IMR-90 (cell line): ENCODE data around the gene PDCD2. TPM values are rescaled to one million over a fixed set of nuclear protein-coding genes. Genes with fewer than 3 reads are reported as not detected.

ENCODE experiments used
- ATAC-seq: fragments of 200-7000 bp; cut with Tn5 transposase; 2 replicates; pipeline ENCODE4 v1.9.1; 2020; ENCODE audit warnings: low read depth, mild to moderate bottlenecking, moderate library complexity
- BruUV-seq: library from RNA; stranded (reverse); fragments of 400-500 nt; replicated peaks from 2 replicates; lab custom pipeline; 2021; lab: Mats Ljungman, UMichigan
- CTCF ChIA-PET: fragments of 300-600 bp; formaldehyde crosslinking; extraction: SDS; loops from one replicate; lab custom pipeline; 2021; ENCODE audit warnings: antibody characterized with exemption; lab: Yijun Ruan, JAX
- POLR2A ChIA-PET: fragments of 300-600 bp; sonication (Branson Sonifier 250); formaldehyde crosslinking; loops from one replicate; lab custom pipeline; 2022; ENCODE audit warnings: antibody characterized with exemption; ENCODE audit not compliant: unreplicated experiment; lab: Charles Lee
- DNase-seq: peaks from one replicate; pipeline ENCODE4 v3.0.0; 2013
- H2AFZ ChIP-seq: replicated peaks from 2 replicates; pipeline ENCODE3; 2013; ENCODE audit warnings: low read length, mild to moderate bottlenecking; ENCODE audit not compliant: poor library complexity
- H2AK5ac ChIP-seq: 2 replicates; pipeline ENCODE4 v1.6.1; 2013; ENCODE audit warnings: low read depth, low read length, inconsistent platforms
- H2AK9ac ChIP-seq: replicated peaks from 2 replicates; pipeline ENCODE3; 2013; ENCODE audit warnings: mild to moderate bottlenecking, low read depth, low read length, moderate library complexity; ENCODE audit not compliant: poor library complexity
- H2BK120ac ChIP-seq: 2 replicates; pipeline ENCODE4 v1.6.1; 2013; ENCODE audit warnings: low read depth, low read length, inconsistent platforms
- H2BK15ac ChIP-seq: 3 replicates; pipeline ENCODE4 v1.6.1; 2013; ENCODE audit warnings: low read depth, low read length, inconsistent platforms
- H2BK20ac ChIP-seq: 2 replicates; pipeline ENCODE4 v1.6.1; 2013; ENCODE audit warnings: low read depth, mild to moderate bottlenecking, inconsistent platforms, low read length, moderate library complexity
- H2BK5ac ChIP-seq: 2 replicates; pipeline ENCODE4 v1.6.1; 2013; ENCODE audit warnings: mild to moderate bottlenecking, low read depth, low read length, inconsistent platforms; ENCODE audit not compliant: poor library complexity, severe bottlenecking
- H3K14ac ChIP-seq: replicated peaks from 2 replicates; pipeline ENCODE4 v1.6.1; 2013; ENCODE audit warnings: low read depth, low read length, inconsistent platforms
- H3K18ac ChIP-seq: 2 replicates; pipeline ENCODE4 v1.6.1; 2013; ENCODE audit warnings: low read depth, low read length, control low read depth
- H3K23ac ChIP-seq: 2 replicates; pipeline ENCODE4 v1.6.1; 2013; ENCODE audit warnings: low read depth, low read length, inconsistent platforms
- H3K27ac ChIP-seq: 2 replicates; pipeline ENCODE4 v1.5.1; 2013; ENCODE audit warnings: mild to moderate bottlenecking, control low read depth, low read length; ENCODE audit not compliant: insufficient read depth
- H3K27me3 ChIP-seq: 2 replicates; pipeline ENCODE4 v1.6.1; 2013; ENCODE audit warnings: low read length; ENCODE audit not compliant: control insufficient read depth, insufficient read depth
- H3K36me3 ChIP-seq: 2 replicates; pipeline ENCODE4 v1.6.1; 2013; ENCODE audit warnings: low read length, mixed read lengths; ENCODE audit not compliant: control insufficient read depth, insufficient read depth
- H3K4ac ChIP-seq: 2 replicates; pipeline ENCODE4 v1.6.1; 2013; ENCODE audit warnings: low read depth, low read length, inconsistent platforms
- H3K4me1 ChIP-seq: 2 replicates; pipeline ENCODE4 v1.6.1; 2013; ENCODE audit warnings: low read length, mixed read lengths; ENCODE audit not compliant: control insufficient read depth, insufficient read depth
- H3K4me2 ChIP-seq: 2 replicates; pipeline ENCODE4 v1.6.1; 2013; ENCODE audit warnings: low read depth, mild to moderate bottlenecking, control low read depth, low read length, moderate library complexity
- H3K4me3 ChIP-seq: 2 replicates; pipeline ENCODE4 v1.5.1; 2013; ENCODE audit warnings: low read depth, mild to moderate bottlenecking, control low read depth, low read length, moderate library complexity; ENCODE audit not compliant: insufficient read depth
- H3K56ac ChIP-seq: 2 replicates; pipeline ENCODE4 v1.6.1; 2013; ENCODE audit warnings: low read length, inconsistent platforms; ENCODE audit not compliant: insufficient read depth; ENCODE audit errors: extremely low read depth
- H3K79me1 ChIP-seq, 2 experiments: 2 replicates each; pipeline ENCODE4 v1.6.1; 2013; ENCODE audit warnings: low read length in 2 of 2, inconsistent platforms in 1 of 2, low read depth in 1 of 2
- H3K9ac ChIP-seq: 2 replicates; pipeline ENCODE4 v1.6.1; 2013; ENCODE audit warnings: low read depth, low read length, control low read depth
- H3K9me1 ChIP-seq: 2 replicates; pipeline ENCODE4 v1.6.1; 2013; ENCODE audit warnings: low read length, inconsistent platforms; ENCODE audit not compliant: insufficient read depth
- H3K9me3 ChIP-seq: 2 replicates; pipeline ENCODE4 v1.6.1; 2013; ENCODE audit warnings: low read length; ENCODE audit not compliant: control insufficient read depth, insufficient read depth
- H4K20me1 ChIP-seq: 2 replicates; pipeline ENCODE4 v1.6.1; 2013; ENCODE audit warnings: low read length, inconsistent platforms; ENCODE audit not compliant: insufficient read depth
- H4K5ac ChIP-seq: 2 replicates; pipeline ENCODE4 v1.6.1; 2013; ENCODE audit warnings: mild to moderate bottlenecking, low read depth, low read length, control low read depth
- H4K8ac ChIP-seq, 2 experiments: 2 replicates each; pipeline ENCODE4 v1.6.1; 2013; ENCODE audit warnings: low read depth in 2 of 2, low read length in 2 of 2, control low read depth in 1 of 2, inconsistent platforms in 1 of 2
- H4K91ac ChIP-seq: 2 replicates; pipeline ENCODE4 v1.6.1; 2013; ENCODE audit warnings: low read depth, low read length, inconsistent platforms; ENCODE audit not compliant: insufficient read depth
- NFE2L2 ChIP-seq: fragments of 150-350 bp; IDR thresholded peaks from 2 replicates; pipeline ENCODE4 v1.6.1; 2016; ENCODE audit warnings: low read depth, mild to moderate bottlenecking, low read length
- dilution Hi-C: fragments of 300-500 bp; cut with HindIII; formaldehyde crosslinking; loops from one replicate; pipeline ENCODE4 v1.14.3; 2018; ENCODE audit warnings: low sequenced_read_pairs; ENCODE audit not compliant: unreplicated experiment
- in situ Hi-C: fragments of 300-500 bp; cut with MboI; formaldehyde crosslinking; loops from 3 replicates; pipeline ENCODE4 v1.14.3; 2019; ENCODE audit warnings: low sequenced_read_pairs, inconsistent platforms, mixed read lengths
- intact Hi-C: fragments of 100-400 bp; cut with micrococcal nuclease; formaldehyde crosslinking; loops from 2 replicates; pipeline ENCODE4 v1.10.0; 2022
- polyA plus RNA-seq, 3 experiments: library from polyadenylated mRNA; depleted of rRNA; stranded (reverse); fragments of >200 nt; gene quantifications; 2 replicates each; pipeline ENCODE4 v1.2.3, GENCODE V29; 2012; ENCODE audit warnings: low replicate concordance in 1 of 3
- total RNA-seq: library from RNA; depleted of rRNA; stranded (reverse); fragments of >200 nt; gene quantifications from 2 replicates; pipeline ENCODE4 v1.2.3, GENCODE V29; 2012

PDCD2 gene
- total and polyA plus RNA-seq, 2 of the 4 experiments (the other 2 are of a cell fraction), result 46.1 to 48.8 TPM

GRCh38 chr6:170596426-170596825 is 12.0 kb upstream of the PDCD2 start:
- BruUV-seq, result no TSS peak
- H4K91ac ChIP-seq, result no peak overlapping the region
- no peak overlapping the region for H4K5ac ChIP-seq
- H3K4ac ChIP-seq, result no peak overlapping the region
- no peak overlapping the region for H3K14ac ChIP-seq
- no peak overlapping the region for H3K9ac ChIP-seq
- no peak overlapping the region for H2AK9ac ChIP-seq
- no peak overlapping the region for H2BK5ac ChIP-seq
- H3K4me3 ChIP-seq, result no peak overlapping the region
- no peaks in the 10 kb centered on the region for H3K79me1 ChIP-seq
- ChIA-PET POLR2A (no interaction called here), CTCF (no interaction called here)
- no peaks in the 10 kb centered on the region for H3K9me1 ChIP-seq
- intact Hi-C loops, result no loop called here
- H3K18ac ChIP-seq, result no peak overlapping the region
- no peaks in the 10 kb centered on the region for H3K4me1 ChIP-seq
- in situ Hi-C loops, result no loop called here
- H2BK120ac ChIP-seq, result no peak overlapping the region
- dilution Hi-C loops, result no loop called here
- no peaks in the 10 kb centered on the region for H3K36me3 ChIP-seq
- peaks cover 1% of the 10 kb centered on the region; the same call in 1 of the 2 replicates for H3K9me3 ChIP-seq
- no peak overlapping the region for H3K4me2 ChIP-seq
- DNase-seq (no peak), ATAC-seq (no peak)
- H2AFZ ChIP-seq, result no peak overlapping the region
- H3K23ac ChIP-seq, result no peak overlapping the region
- H3K56ac ChIP-seq, result no peak overlapping the region
- H4K8ac ChIP-seq, result no peak overlapping the region
- no peak overlapping the region for H2BK15ac ChIP-seq
- no peak overlapping the region for H2AK5ac ChIP-seq
- H4K20me1 ChIP-seq, result no peaks in the 10 kb centered on the region
- H3K27ac ChIP-seq, result no peak overlapping the region
- H3K27me3 ChIP-seq, result no peaks in the 10 kb centered on the region
- no peak for TF ChIP-seq NFE2L2
- H2BK20ac ChIP-seq, result no peak overlapping the region
